HCT116 (cell line): Measurements from ENCODE around the gene SDK1. TPM values are rescaled to one million over a fixed set of nuclear protein-coding genes. Genes with fewer than 3 reads are reported as not detected.

Experiments
- ATAC-seq: fragments of 200-7000 bp; cut with Tn5 transposase; 2 replicates; pipeline ENCODE4 v1.9.1; 2020; ENCODE audit warnings: mild to moderate bottlenecking, moderate library complexity
- BruUV-seq: library from RNA; stranded (reverse); fragments of 400-500 nt; replicated peaks from 2 replicates; lab custom pipeline; 2021; lab: Mats Ljungman, UMichigan
- CTCF ChIA-PET: fragments of 300-600 bp; sonication (Branson Sonifier 250); formaldehyde crosslinking; loops from one replicate; lab custom pipeline; 2021; ENCODE audit warnings: antibody characterized with exemption; lab: Charles Lee
- POLR2A ChIA-PET: fragments of 300-600, 350-600 bp; sonication (Branson Sonifier 250); formaldehyde crosslinking; loops from one replicate; lab custom pipeline; 2021; ENCODE audit warnings: antibody characterized with exemption; lab: Charles Lee
- RAD21 ChIA-PET, 2 experiments: fragments of 300-600 bp; sonication (Branson Sonifier 250); formaldehyde crosslinking; loops; one replicate each; lab custom pipeline; 2023; ENCODE audit warnings: low total read pairs in 2 of 2; ENCODE audit not compliant: uncharacterized antibody in 2 of 2, unreplicated experiment in 2 of 2, low non-redundant PET in 1 of 2; lab: Charles Lee
- DNase-seq: peaks from one replicate; pipeline ENCODE4 v3.0.0-alpha.2; 2010; ENCODE audit warnings: low read depth, low spot score
- H2AFZ ChIP-seq: fragments of 200-600 bp; shearing (Covaris generic), sonication (generic); 2 replicates; pipeline ENCODE4 v1.6.1; 2017; ENCODE audit warnings: low read depth, mixed run types, mixed read lengths, antibody characterized with exemption, low read length; ENCODE audit not compliant: poor library complexity, severe bottlenecking
- H3K27ac ChIP-seq: 2 replicates; pipeline ENCODE4 v1.5.1; 2012; ENCODE audit warnings: low read depth, low read length
- H3K27me3 ChIP-seq: fragments of 200-600 bp; sonication (generic); 2 replicates; pipeline ENCODE4 v1.6.1; 2016; ENCODE audit warnings: mixed run types, low read length, mixed read lengths; ENCODE audit not compliant: insufficient read depth
- H3K36me3 ChIP-seq, 2 experiments: fragments of 200-500 bp in 1 of 2; fragments of 200-600 bp in 1 of 2; sonication (Bioruptor generic) in 1 of 2; sonication (generic) in 1 of 2; 2 replicates each; pipeline versions ENCODE4 v1.5.1 to v1.6.1; 2014 to 2016; ENCODE audit warnings: low read length in 2 of 2, inconsistent platforms in 1 of 2, mixed read lengths in 1 of 2, mixed run types in 1 of 2; ENCODE audit not compliant: insufficient read depth in 2 of 2, control insufficient read depth in 1 of 2
- H3K4me1 ChIP-seq, 2 experiments: fragments of 200-600 bp in 1 of 2; sonication (generic) in 1 of 2; 2 replicates each; pipeline versions ENCODE4 v1.5.1 to v1.6.1; 2012 to 2017; ENCODE audit warnings: low read length in 2 of 2, inconsistent platforms in 1 of 2, mild to moderate bottlenecking in 1 of 2, mixed read lengths in 1 of 2, mixed run types in 1 of 2, moderate library complexity in 1 of 2; ENCODE audit not compliant: insufficient read depth in 2 of 2, control insufficient read depth in 1 of 2
- H3K4me2 ChIP-seq: fragments of 200-600 bp; sonication (generic); 2 replicates; pipeline ENCODE4 v1.6.1; 2017; ENCODE audit warnings: mixed run types, low read length, mixed read lengths
- H3K4me3 ChIP-seq, 2 experiments: fragments of 200-600 bp in 1 of 2; sonication (generic) in 1 of 2; replicated peaks in 1 of 2; 2 replicates each; pipeline ENCODE4 v1.5.1; 2011 to 2016; ENCODE audit warnings: low read length in 2 of 2, control low read depth in 1 of 2, low read depth in 1 of 2, mild to moderate bottlenecking in 1 of 2, mixed read lengths in 1 of 2, mixed run types in 1 of 2
- H3K79me2 ChIP-seq: fragments of 200-600 bp; sonication (generic); 2 replicates; pipeline ENCODE4 v1.6.1; 2017; ENCODE audit warnings: mild to moderate bottlenecking, mixed run types, low read length, moderate library complexity, mixed read lengths; ENCODE audit not compliant: insufficient read depth
- H3K9ac ChIP-seq: fragments of 200-600 bp; sonication (generic); 2 replicates; pipeline ENCODE4 v1.6.1; 2016; ENCODE audit warnings: low read length, mixed read lengths
- H3K9me2 ChIP-seq: fragments of 200-600 bp; sonication (generic), shearing (Covaris generic); 2 replicates; pipeline ENCODE4 v1.6.1; 2017; ENCODE audit warnings: mixed run types, mild to moderate bottlenecking, moderate library complexity; ENCODE audit not compliant: insufficient read depth
- H3K9me3 ChIP-seq, 2 experiments: fragments of 200-500 bp in 1 of 2; fragments of 200-600 bp in 1 of 2; sonication (Bioruptor generic) in 1 of 2; sonication (generic) in 1 of 2; 2 replicates each; pipeline ENCODE4 v1.6.1; 2014 to 2017; ENCODE audit warnings: low read length in 2 of 2, mixed read lengths in 2 of 2, inconsistent platforms in 1 of 2, low read depth in 1 of 2, mild to moderate bottlenecking in 1 of 2, mixed run types in 1 of 2, moderate library complexity in 1 of 2; ENCODE audit not compliant: control insufficient read depth in 1 of 2, insufficient read depth in 1 of 2
- H4K20me1 ChIP-seq: fragments of 200-600 bp; sonication (generic), shearing (Covaris generic); 2 replicates; pipeline ENCODE4 v1.6.1; 2017; ENCODE audit warnings: mixed run types, mild to moderate bottlenecking, moderate library complexity; ENCODE audit not compliant: insufficient read depth
- ATF3 ChIP-seq: IDR thresholded peaks from 2 replicates; pipeline ENCODE4 v1.6.1; 2012
- CBX3 ChIP-seq: IDR thresholded peaks from 2 replicates; pipeline ENCODE4 v1.6.1; 2012; ENCODE audit warnings: low read depth
- CEBPB ChIP-seq: IDR thresholded peaks from 2 replicates; pipeline ENCODE4 v1.6.1; 2012; ENCODE audit warnings: low read depth
- EZH2phosphoT487 ChIP-seq: fragments of 200-600 bp; IDR thresholded peaks from 2 replicates; pipeline ENCODE4 v1.6.1; 2018; ENCODE audit warnings: antibody characterized with exemption, borderline replicate concordance
- FOSL1 ChIP-seq: IDR thresholded peaks from 2 replicates; pipeline ENCODE4 v1.6.1; 2012; ENCODE audit warnings: low read depth
- JUND ChIP-seq: IDR thresholded peaks from 2 replicates; pipeline ENCODE4 v1.6.1; 2012
- POLR2AphosphoS5 ChIP-seq: IDR thresholded peaks from 2 replicates; pipeline ENCODE4 v1.6.1; 2011; ENCODE audit warnings: mild to moderate bottlenecking, low read depth, low read length, moderate library complexity
- RAD21 ChIP-seq: IDR thresholded peaks from 2 replicates; pipeline ENCODE4 v1.6.1; 2012; ENCODE audit warnings: low read depth, mild to moderate bottlenecking
- REST ChIP-seq: IDR thresholded peaks from 2 replicates; pipeline ENCODE4 v1.6.1; 2012; ENCODE audit warnings: low read depth
- SP1 ChIP-seq: IDR thresholded peaks from 2 replicates; pipeline ENCODE4 v1.6.1; 2012; ENCODE audit warnings: low read depth
- SRF ChIP-seq: IDR thresholded peaks from 2 replicates; pipeline ENCODE4 v1.6.1; 2012; ENCODE audit warnings: low read depth
- YY1 ChIP-seq: IDR thresholded peaks from 2 replicates; pipeline ENCODE4 v1.6.1; 2011; ENCODE audit warnings: low read length, low read depth, moderate library complexity, mild to moderate bottlenecking; ENCODE audit not compliant: insufficient replicate concordance; ENCODE audit errors: extremely low read depth
- ZBTB33 ChIP-seq: IDR thresholded peaks from 2 replicates; pipeline ENCODE4 v1.6.1; 2011; ENCODE audit warnings: mild to moderate bottlenecking, low read length, moderate library complexity; ENCODE audit not compliant: insufficient replicate concordance; ENCODE audit errors: extremely low read depth
- ZFX ChIP-seq: fragments of 450-650 bp; IDR thresholded peaks from 2 replicates; pipeline ENCODE4 v1.6.1; 2017
- intact Hi-C: fragments of 100-400 bp; cut with micrococcal nuclease; formaldehyde crosslinking; loops from 2 replicates; pipeline ENCODE4 v1.10.0; 2022
- total RNA-seq: library from RNA; stranded (reverse); gene quantifications from one replicate; pipeline ENCODE4 v1.2.1, GENCODE V29; 2021; ENCODE audit not compliant: unreplicated experiment

The SDK1 gene
- total RNA-seq, 1 experiment from 2014 or later: 0.05 TPM

GRCh38 chr7:3438352-3438751 lies 137.3 kb downstream of the SDK1 start:
- no peak overlapping the region for H3K4me3 ChIP-seq
- TF ChIP-seq EZH2phosphoT487 (no peak), CBX3 (no peak), POLR2AphosphoS5 (no peak), SP1 (no peak), FOSL1 (no peak)

GRCh38 chr7:3439333-3440030 lies 138.4 kb downstream of the SDK1 start:
- BruUV-seq: no TSS peak
- no peaks in the 10 kb centered on the region for H4K20me1 ChIP-seq
- H3K4me2 ChIP-seq: no peak overlapping the region
- H3K9me3 ChIP-seq: no peaks in the 10 kb centered on the region
- DNase-seq (no peak), ATAC-seq (no peak)
- H3K9ac ChIP-seq: no peak overlapping the region
- H2AFZ ChIP-seq: no peak overlapping the region
- TF ChIP-seq ATF3: no peak
- TF ChIP-seq YY1: no peak
- no peak for TF ChIP-seq ZFX
- TF ChIP-seq CEBPB: no peak
- TF ChIP-seq JUND: no peak
- TF ChIP-seq RAD21: no peak
- TF ChIP-seq ZBTB33: no peak
- no peak for TF ChIP-seq EZH2phosphoT487
- TF ChIP-seq SP1: no peak
- no peak for TF ChIP-seq FOSL1
- TF ChIP-seq SRF: no peak
- TF ChIP-seq REST: no peak
- no peaks in the 10 kb centered on the region for H3K79me2 ChIP-seq
- H3K4me3 ChIP-seq: no peak overlapping the region
- ChIA-PET CTCF (no interaction called here), RAD21 (no interaction called here), POLR2A (no interaction called here)
- no peaks in the 10 kb centered on the region for H3K9me2 ChIP-seq
- no peak overlapping the region for H3K27ac ChIP-seq
- no peaks in the 10 kb centered on the region for H3K4me1 ChIP-seq
- peaks cover 54% of the 10 kb centered on the region for H3K27me3 ChIP-seq
- intact Hi-C loops: no loop called here
- no peaks in the 10 kb centered on the region; a peak in 1 of 4 replicates for H3K36me3 ChIP-seq

More at GRCh38 chr7:3438352-3438751, 137.3 kb downstream of the SDK1 start:
- H3K9ac ChIP-seq: no peak overlapping the region
- H3K27ac ChIP-seq: no peak overlapping the region
- H3K9me3 ChIP-seq: no peaks in the 10 kb centered on the region
- H3K9me2 ChIP-seq: no peaks in the 10 kb centered on the region
- H2AFZ ChIP-seq: no peak overlapping the region
- ChIA-PET POLR2A (no interaction called here), CTCF (no interaction called here), RAD21 (no interaction called here)
- peaks cover 45% of the 10 kb centered on the region for H3K27me3 ChIP-seq
- no peaks in the 10 kb centered on the region for H3K79me2 ChIP-seq
- no peak overlapping the region for H3K4me2 ChIP-seq
- ATAC-seq (no peak), DNase-seq (no peak)
- no peaks in the 10 kb centered on the region for H3K4me1 ChIP-seq
- intact Hi-C loops: no loop called here
- H4K20me1 ChIP-seq: no peaks in the 10 kb centered on the region
- H3K36me3 ChIP-seq: no peaks in the 10 kb centered on the region; a peak in 1 of 4 replicates
- no TSS peak for BruUV-seq
